HG03097 (cell line): ENCODE data around the gene ZNF581.

Experiments
- ATAC-seq: cut with Tn5 transposase; IDR thresholded peaks from one replicate; pipeline ENCODE4 v1.9.1; 2021; ENCODE audit not compliant: unreplicated experiment, low FRiP score

Gene ZNF581

DNA sequence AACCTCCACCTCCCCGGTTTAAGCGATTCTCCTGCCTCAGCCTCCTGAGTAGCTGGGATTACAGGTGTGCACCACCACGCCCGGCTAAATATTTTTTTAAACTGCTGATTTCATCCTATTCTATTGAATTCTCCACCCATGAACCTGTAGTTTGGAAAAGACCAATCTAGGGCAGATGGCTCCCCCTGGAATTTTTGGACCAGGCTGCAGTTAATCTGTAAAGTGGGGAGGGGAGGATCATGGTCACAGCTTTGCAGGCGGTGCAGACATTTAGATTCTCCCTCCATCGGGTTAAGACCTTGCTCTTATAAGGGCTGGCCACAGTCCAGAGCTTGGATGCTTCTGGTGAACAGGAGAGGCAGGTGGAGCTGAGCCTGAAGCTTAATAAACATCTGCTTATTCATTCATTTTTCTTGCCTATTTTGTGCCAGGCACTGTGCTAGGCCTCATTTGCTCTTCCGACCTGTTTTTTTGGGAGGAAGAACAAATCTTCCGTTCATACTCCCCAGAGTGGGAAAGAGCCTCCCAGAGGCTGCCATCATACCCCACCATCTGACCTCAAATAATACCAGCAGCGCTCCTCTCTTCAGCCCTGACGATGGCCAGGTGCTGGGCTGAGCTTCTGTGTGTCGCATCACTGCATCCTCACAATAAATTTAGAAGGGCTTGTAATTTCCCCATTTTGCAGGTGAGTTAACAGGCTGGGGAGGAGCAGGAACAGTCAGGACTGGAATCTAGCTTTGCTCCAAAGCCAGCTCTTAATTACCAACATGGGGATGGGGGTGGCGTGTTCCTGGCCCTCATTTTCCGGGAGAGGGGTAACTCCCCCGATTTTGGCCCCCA is 3.7 kb downstream of the ZNF581 start:
- no peak for ATAC-seq

DNA sequence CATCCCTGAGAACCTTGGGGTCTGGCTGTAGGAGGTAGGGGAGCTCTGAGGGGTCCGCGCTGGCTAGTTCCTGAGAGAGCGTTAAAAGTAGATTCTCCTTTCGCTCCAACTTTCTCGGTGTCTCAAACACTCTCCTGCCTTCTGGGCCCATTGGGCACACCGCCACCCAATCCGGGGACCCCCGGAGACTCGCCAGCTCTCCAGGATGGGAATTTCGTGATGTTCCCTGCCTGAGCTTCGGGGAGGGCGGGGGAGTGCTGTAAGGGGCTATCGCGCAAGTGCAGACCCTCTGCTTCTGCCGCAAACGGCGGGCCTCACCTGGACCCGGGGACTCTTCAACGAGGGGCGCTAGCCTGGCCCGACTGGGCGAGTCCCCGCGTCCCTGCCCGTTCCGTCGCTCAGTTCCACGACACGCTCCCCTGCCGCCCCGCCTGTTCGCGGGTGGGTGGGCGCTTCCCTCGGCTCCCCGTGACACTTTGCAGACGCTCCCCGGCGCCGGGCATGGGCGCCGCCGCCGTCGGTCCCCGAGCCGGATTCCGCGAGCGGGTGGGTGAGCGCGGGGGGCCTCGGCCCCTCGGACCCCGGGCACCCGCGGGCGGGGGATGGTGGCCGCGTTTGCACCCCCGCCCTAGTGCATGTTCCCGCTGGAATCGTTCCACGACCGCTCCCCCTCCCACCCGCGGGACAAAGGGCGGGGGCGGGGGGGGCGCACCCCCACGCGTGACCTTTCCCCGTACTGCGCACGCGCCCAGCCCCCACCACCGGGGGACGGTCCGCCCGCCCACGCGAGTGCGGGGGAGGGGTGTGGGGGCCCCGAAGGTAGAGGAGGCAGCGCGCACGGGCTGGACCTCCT is 4.5 kb downstream of the ZNF581 start, which contains the start of gene CCDC106:
CCDC106 (plus strand) TSS at position 481 of the 853 bp plus-strand sequence. CDS start 835 bp downstream, outside the sequence.
- no peak for ATAC-seq

DNA sequence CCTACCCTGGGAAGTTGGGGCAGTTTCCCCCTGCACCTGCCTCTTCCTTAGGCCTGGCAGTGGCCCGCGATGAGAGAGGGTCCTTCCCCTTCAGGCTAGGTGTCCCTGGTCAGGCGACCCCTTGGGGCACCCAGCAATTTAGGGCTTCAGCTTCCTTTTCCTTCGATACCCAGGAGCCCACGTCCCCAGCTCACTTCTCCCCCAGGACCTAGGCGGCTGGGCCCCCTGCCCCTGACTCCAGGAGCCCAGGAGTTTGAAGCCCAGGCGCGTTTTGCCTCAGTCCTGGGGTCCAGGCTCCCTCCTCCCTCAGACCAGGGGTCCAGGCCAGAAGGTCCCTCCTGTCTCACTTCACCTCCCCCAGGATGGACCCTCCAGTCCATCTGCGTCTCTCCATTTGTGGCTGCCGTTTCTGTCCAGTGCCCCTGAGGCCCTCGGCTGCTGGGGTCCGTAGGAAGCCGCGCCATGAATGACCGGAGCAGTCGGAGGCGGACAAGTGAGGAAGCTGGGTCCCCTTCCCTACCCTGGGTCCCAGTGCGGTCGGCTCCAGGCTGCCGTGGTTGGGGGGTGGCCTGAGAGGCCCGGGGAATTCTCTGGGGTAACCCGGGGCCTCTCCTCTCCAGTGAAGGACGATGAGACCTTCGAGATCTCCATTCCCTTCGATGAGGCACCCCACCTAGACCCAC is 5.3 kb downstream of the ZNF581 start:
- no peak for ATAC-seq

GRCh38 chr19:55649268-55650125 is 6.0 kb downstream of the ZNF581 start:
- no peak for ATAC-seq

GRCh38 chr19:55650126-55650557 is 6.7 kb downstream of the ZNF581 start:
- no peak for ATAC-seq

GRCh38 chr19:55650602-55651230 is 7.3 kb downstream of the ZNF581 start:
- ATAC-seq: no peak

DNA sequence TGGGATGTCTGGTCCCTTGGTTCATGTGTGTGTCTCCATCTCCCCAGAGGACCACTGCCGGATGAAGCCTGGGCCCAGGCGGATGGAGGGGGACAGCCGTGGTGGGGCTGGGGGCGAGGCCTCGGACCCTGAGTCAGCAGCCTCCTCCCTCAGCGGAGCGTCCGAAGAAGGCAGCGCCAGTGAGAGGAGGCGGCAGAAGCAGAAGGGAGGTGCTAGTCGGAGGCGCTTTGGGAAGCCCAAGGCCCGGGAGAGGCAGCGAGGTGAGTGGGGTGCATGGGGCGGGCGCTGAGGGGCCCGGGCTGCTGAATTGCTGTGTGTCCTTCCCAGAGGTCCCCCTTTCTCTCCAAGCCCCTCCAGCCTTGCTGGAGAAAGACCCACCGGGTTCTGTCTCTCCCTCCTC is 7.8 kb downstream of the ZNF581 start:
- no peak for ATAC-seq

DNA sequence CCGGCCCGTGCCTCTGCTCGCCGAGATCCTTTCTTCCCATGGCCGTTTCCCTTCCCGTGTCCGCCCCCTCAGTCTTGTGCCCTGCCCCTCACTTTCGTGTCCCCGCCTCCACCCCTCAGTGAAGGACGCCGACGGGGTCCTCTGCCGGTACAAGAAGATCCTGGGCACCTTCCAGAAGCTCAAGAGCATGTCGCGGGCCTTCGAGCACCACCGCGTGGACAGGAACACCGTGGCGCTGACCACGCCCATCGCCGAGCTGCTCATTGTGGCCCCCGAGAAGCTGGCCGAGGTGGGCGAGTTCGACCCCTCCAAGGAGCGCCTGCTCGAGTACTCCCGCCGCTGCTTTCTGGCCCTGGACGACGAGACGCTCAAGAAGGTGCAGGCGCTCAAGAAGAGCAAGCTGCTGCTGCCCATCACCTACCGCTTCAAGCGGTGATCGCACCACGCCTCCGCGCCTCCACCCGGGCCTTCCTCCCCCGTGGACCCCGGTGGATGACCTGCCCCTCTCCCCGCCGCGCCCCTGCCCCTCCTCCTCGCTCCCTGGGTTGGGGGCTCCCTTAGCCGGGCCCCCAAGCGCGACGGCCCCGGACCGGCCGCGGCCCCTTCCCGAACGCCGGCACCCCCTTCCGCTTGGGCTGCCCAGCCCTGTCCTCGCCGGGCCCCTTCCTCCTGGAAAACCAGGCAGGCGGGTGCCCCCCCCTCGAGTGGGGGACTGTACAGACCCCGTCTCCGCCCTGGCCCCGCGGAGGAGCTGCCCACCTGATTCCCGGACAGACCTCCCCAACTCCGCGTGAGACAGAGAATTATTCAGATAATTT is 9.1 kb downstream of the ZNF581 start:
- no peak for ATAC-seq

DNA sequence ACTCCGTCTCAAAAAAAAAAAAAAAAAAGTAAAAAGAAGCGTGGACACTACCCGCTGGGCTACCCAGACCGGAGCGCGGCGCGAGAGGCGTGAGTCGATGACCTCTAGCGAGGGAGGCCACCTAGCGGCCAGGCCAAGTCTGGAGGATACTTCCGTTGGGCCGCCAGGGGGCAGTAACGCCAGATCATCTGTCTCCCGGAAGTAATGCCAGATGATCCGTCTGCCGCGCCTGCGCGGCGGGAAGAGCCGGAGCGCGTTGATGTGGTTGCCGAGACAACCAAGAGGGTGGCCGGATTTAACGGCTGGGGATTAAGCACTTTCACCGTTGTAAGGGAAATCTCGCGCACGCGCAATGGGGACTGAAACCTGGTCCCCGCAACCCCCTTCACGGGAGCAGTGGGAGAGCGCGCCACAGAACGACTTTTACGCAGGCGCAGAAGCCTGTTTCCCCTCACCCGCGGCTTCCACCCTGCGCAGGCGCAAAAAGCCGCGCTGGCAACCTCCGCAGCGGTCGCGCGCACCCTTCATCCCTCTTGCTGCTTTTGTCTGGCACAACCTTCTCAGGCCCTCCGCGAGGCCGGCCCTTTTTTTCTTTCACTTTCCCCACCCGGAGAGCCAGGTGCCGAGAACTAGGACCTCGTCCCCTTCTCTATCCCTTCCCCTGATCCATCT is 10.3 kb downstream of the ZNF581 start:
- peak; percentile 40 for ATAC-seq

DNA sequence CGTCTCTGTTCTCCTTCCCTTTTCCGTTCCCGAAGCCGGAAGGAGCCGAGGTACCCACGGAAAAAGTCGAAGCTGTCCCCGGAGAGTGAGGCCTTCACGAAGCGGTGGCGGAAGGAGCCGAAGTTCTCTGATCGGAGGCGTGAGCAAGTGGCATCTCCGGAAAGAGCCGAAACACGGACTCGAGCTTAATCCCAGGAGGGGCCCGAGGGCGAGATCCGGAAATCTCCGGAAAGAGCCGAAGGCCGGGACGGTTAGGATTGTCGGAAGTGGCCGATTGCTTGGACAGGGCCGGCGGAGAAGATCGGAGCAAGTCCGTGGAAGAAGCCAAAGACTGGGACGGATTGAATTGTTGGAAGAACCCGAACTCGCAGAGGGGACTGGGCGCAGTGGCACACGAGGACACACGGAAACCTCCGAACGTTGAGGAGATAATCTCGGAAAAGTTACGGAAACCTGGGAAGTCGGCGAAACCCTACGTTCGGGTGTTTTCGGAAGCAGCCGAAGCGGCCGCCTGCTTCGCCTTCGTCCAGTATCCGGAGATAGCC is 10.9 kb downstream of the ZNF581 start:
- peak; percentile 66 for ATAC-seq

GRCh38 chr19:55654868-55655647 is 11.6 kb downstream of the ZNF581 start, which contains the start of gene U2AF2:
TSS of gene U2AF2 (plus strand) at chr19:55655035. CDS start at chr19:55655105, 70 bp downstream.
- ATAC-seq: no peak

- ATAC-seq: no peak
Measured at GRCh38 chr19:55655648-55656040, 12.2 kb downstream of the ZNF581 start.

DNA sequence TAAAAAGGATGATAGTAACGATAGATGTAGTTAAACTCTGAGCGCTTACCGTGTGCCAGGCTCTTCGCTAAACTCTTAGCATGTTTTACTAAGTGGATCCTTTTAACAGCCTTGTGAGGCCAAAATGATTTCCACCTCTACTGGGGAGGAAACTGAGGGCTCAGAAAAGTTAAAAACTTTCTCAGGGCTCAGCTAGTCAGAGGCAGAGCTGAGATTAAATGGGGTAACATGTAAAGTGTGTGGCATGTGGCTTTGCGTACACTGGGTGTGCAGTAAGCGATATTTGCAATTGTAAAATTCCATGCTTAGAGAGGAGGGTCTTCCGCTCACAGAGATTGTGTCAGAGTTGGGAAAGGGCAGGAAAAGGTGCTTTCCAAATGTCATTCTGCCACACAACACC is 13.1 kb downstream of the ZNF581 start:
- ATAC-seq: no peak

DNA sequence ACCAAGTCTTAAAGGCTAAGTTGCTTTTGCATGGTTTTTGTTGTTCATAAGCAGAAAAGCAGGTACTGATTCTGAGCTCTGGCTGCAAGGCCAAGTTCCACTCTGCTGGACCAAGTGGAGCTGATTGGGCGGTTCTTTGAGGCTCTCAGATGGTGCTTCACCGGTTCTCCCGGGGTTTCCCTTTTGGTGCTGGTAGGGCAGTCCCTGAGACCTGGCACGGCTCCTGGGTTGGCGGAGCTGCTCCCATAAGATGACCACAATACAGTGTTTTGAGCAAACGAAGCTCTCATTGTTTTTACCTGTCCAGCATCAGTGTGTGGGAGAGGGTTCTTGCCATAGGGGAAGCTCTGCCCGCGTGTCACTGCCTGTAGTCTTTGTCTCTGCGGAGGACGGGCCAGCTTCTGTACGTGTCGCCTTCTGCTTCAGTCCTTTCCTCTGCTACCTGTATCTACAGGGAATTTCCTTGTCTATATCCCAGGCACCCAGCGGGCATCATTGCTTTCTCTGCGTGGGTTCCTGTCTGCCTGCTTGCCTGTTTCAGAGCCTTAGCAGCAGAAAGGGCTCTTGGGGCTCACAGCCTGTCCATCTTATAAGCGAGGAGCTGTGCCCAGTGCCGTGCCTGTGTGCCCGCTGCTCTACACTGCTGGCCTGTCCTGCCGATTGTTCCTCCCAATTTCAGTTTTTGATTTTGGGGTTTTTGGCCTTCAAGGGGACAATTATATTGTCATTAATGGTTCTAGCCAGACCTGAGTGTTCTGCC is 13.7 kb downstream of the ZNF581 start:
- ATAC-seq: no peak

DNA sequence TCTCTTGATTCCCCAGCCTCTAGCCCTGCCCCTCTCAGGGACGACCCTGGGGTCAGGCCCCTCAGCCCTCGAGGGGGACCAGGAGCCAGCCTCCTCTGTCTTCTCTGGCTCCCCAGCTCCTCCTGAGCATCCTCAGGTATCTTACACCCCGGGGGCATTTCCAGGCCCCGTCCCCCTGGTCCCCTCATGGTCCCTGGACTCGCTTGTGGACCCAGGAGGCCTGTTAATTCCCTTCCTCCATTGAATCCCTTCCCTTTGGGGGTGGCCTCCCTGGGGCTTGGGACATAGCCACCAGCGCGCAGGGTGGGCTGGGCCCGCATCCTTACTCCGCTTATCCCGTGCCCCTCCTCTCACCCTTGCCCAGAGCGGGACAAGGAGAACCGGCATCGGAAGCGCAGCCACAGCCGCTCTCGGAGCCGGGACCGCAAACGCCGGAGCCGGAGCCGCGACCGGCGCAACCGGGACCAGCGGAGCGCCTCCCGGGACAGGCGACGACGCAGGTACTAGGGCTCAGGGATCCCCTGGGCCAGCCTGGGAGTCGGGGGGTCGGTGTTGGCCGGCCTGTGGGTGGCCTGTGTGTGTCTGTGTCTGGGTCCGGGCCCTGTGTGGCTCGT is 15.5 kb downstream of the ZNF581 start:
- no peak for ATAC-seq

GRCh38 chr19:55659822-55660221 is 16.4 kb downstream of the ZNF581 start:
- no peak for ATAC-seq
